Tibial nerve (tissue), 4 donors: ENCODE data around the gene GLIPR2. TPM values are rescaled to one million over a fixed set of nuclear protein-coding genes. Genes with fewer than 3 reads are reported as not detected.
A peak's percentile ranks its signal among the peaks of the same experiment; 100 is the strongest.

Experiments used
- DNase-seq, 2 donors: peaks; one replicate each; pipeline ENCODE4 v3.0.0-alpha.2; 2019; ENCODE audit warnings: low spot score in 2 of 2
- H3K27ac ChIP-seq, 4 donors: fragments of 200-600 bp; sonication (generic) in 3 of 4; one replicate each; pipeline ENCODE4 v1.5.1; 2017 to 2019; ENCODE audit warnings: mild to moderate bottlenecking in 1 of 4
- H3K27me3 ChIP-seq, 2 donors: fragments of 200-600 bp; sonication (generic) in 1 of 2; one replicate each; pipeline versions ENCODE4 v1.5.1 to v1.6.0; 2017 to 2019
- H3K36me3 ChIP-seq, 3 donors: fragments of 200-600 bp; sonication (generic); one replicate each; pipeline ENCODE4 v1.5.1; 2018 to 2019
- H3K4me1 ChIP-seq, 4 donors: fragments of 200-600 bp; sonication (generic) in 3 of 4; one replicate each; pipeline ENCODE4 v1.5.1; 2017 to 2019
- H3K4me3 ChIP-seq, 4 donors: fragments of 200-600 bp; sonication (generic) in 3 of 4; one replicate each; pipeline ENCODE4 v1.5.1; 2017 to 2019; ENCODE audit warnings: mild to moderate bottlenecking in 1 of 4, moderate library complexity in 1 of 4
- H3K9me3 ChIP-seq, 4 donors: fragments of 200-600 bp; sonication (generic) in 3 of 4; one replicate each; pipeline ENCODE4 v1.5.1; 2017 to 2019
- EP300 ChIP-seq, 2 donors: sonication (generic); formaldehyde crosslinking; IDR thresholded peaks; one replicate each; pipeline ENCODE4 v1.6.1; 2017; ENCODE audit warnings: antibody characterized with exemption in 2 of 2, mild to moderate bottlenecking in 1 of 2
- POLR2A ChIP-seq, 2 donors: fragments of 450-650 bp; IDR thresholded peaks; one replicate each; pipeline ENCODE4 v1.6.1; 2017; ENCODE audit warnings: antibody characterized with exemption in 2 of 2, mild to moderate bottlenecking in 2 of 2, moderate library complexity in 2 of 2
- WGBS, 2 donors: methylation state at CpG; one replicate each; pipeline ENCODE4 v1.1.5; 2018; 5-methylcytosine and 5-hydroxymethylcytosine counted together
- total RNA-seq, 4 donors: library from RNA; depleted of rRNA; stranded (reverse); fragments of >200 nt; gene quantifications; one replicate each; pipeline ENCODE4 v1.1.0, GENCODE V29; 2016
- TF ChIP-seq, protein P1 (sequence below), 5 experiments: fragments of 200-600 bp in 3 of 5; fragments of 450-650 bp in 2 of 5; sonication (generic) in 3 of 5; IDR thresholded peaks; one replicate each; pipeline ENCODE4 v1.5.1; 2016 to 2019; ENCODE audit warnings: antibody characterized with exemption in 5 of 5, mild to moderate bottlenecking in 3 of 5, moderate library complexity in 2 of 5

GLIPR2 gene
- total RNA-seq, 4 donors from 2014 or later = 18.1 to 26.4 (median 25.6) TPM

DNA sequence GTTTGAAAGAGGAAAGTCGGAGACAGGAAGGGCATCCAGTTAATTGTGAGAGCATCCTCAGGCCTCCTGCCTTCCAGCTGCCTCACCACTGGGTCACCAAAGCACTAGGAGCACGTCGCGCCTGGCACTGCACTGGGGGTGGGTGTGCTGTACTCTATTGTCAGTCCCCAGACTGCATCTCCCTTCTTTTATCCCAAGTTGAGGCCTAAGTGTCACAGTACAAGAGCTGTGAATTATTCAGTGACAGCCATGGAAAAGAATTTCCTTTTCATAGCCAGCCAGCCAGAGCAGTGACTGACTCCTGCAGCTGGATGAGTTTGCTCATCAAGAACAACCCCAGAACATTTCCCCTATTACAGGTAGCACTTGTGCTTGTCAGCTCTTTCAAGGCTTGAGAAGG lies 70.5 kb downstream of the GLIPR2 start:
- TF ChIP-seq POLR2A (IDR thresholded peaks at IDR 0.05) = no peak
- TF ChIP-seq EP300 (IDR thresholded peaks at IDR 0.05) = no peak
- TF ChIP-seq, protein P1, sequence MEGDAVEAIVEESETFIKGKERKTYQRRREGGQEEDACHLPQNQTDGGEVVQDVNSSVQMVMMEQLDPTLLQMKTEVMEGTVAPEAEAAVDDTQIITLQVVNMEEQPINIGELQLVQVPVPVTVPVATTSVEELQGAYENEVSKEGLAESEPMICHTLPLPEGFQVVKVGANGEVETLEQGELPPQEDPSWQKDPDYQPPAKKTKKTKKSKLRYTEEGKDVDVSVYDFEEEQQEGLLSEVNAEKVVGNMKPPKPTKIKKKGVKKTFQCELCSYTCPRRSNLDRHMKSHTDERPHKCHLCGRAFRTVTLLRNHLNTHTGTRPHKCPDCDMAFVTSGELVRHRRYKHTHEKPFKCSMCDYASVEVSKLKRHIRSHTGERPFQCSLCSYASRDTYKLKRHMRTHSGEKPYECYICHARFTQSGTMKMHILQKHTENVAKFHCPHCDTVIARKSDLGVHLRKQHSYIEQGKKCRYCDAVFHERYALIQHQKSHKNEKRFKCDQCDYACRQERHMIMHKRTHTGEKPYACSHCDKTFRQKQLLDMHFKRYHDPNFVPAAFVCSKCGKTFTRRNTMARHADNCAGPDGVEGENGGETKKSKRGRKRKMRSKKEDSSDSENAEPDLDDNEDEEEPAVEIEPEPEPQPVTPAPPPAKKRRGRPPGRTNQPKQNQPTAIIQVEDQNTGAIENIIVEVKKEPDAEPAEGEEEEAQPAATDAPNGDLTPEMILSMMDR (IDR thresholded peaks at IDR 0.05) = no peak
- H3K4me3 ChIP-seq = no peak overlapping the region
- H3K4me1 ChIP-seq = peaks cover 0 to 49% (median 15%) of the 10 kb centered on the region in 4 donors
- H3K27ac ChIP-seq = peak overlapping the region in 2 of 4 donors; percentile 12 to 33
- H3K27me3 ChIP-seq = no peaks in the 10 kb centered on the region
- 37 to 46% methylated on average over 4 of the region's 4 CpGs for WGBS, 2 donors
- DNase-seq = no peak
- peaks cover 7 to 98% (median 35%) of the 10 kb centered on the region in 3 donors for H3K36me3 ChIP-seq
- no peaks in the 10 kb centered on the region for H3K9me3 ChIP-seq

DNA sequence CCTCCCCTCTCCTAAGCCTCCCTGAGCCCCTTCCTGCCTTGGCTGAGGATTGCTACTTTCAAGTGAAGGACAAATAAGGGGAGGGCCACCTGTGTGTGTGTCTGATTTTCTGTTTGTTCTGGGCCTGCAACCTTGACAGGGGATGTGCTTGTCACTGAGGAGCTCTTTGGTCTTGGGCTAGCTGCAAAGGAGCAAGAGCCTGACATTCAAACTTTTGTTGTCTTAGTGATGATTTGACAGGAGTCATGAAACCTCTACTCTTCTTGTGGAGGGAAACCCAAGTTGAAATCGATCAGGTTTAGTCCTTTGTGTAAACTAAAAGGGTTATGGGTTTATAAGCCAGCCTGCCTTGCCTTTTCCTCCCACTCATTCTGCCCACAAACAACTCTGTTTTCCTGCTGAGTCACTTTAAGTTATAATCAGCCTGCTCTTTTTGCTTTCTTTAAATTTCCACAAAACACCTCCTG lies 71.0 kb downstream of the GLIPR2 start:
- Histone ChIP-seq H3K4me1 (peaks cover 0 to 52% (median 15%) of the 10 kb centered on the region in 4 donors), H3K4me3 (no peak overlapping the region), H3K27me3 (no peaks in the 10 kb centered on the region), H3K27ac (peak overlapping the region in 2 of 4 donors; percentile 12 to 33), H3K9me3 (no peaks in the 10 kb centered on the region), H3K36me3 (peaks cover 7 to 98% (median 33%) of the 10 kb centered on the region in 3 donors)
- 25 to 32% methylated on average over 1 of the region's 1 CpG for WGBS, 2 donors
- no peak for DNase-seq
- TF ChIP-seq, protein P1 (IDR thresholded peaks at IDR 0.05) = no peak
- TF ChIP-seq POLR2A (IDR thresholded peaks at IDR 0.05) = no peak
- no peak for TF ChIP-seq EP300 (IDR thresholded peaks at IDR 0.05)

DNA sequence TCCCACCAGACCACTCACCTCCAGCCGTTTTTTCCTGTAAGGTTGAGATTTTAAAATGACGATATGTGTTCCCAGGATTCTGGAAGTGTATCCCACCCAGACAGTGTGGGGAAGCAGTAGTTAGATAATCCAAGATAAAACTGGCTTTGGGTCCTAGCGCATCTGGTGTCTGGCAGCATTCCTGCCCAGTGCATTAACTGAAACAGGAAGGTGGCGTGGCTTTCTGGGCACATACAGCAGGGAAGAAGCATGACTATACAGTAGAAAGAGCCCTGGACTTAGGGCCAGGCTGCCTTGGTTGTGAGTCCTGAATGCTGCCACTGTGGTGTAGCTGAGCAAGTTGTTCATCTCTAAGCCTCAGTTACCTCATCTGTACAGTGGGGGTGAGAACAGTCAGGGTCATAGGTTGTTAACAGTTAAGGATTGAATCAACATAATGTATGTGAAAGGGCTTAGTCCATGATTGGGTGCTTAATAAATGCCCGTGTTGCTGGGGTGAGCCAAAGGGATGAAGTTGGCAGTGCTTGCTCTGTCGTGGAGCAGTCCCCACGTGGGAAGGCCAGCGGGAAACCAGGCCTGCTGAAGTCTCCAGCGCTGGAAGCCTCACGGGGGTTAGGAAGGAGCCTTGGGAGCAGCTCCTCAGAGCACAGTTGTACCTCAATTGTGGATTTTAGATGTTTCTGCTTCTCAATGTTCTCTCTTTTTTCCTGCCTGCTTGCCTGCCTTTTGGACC lies 72.2 kb downstream of the GLIPR2 start:
- TF ChIP-seq, protein P1 (IDR thresholded peaks at IDR 0.05) = no peak
- no peak for TF ChIP-seq EP300 (IDR thresholded peaks at IDR 0.05)
- TF ChIP-seq POLR2A (IDR thresholded peaks at IDR 0.05) = no peak
- Histone ChIP-seq H3K9me3 (no peaks in the 10 kb centered on the region), H3K4me1 (peaks cover 0 to 58% (median 15%) of the 10 kb centered on the region in 4 donors), H3K27me3 (no peaks in the 10 kb centered on the region), H3K36me3 (peaks cover 7 to 98% (median 25%) of the 10 kb centered on the region in 3 donors), H3K27ac (peak overlapping the region in 1 of 4 donors; percentile 16), H3K4me3 (no peak overlapping the region)
- 79 to 81% methylated on average over 10 of the region's 10 CpGs for WGBS, 2 donors
- DNase-seq = no peak

DNA sequence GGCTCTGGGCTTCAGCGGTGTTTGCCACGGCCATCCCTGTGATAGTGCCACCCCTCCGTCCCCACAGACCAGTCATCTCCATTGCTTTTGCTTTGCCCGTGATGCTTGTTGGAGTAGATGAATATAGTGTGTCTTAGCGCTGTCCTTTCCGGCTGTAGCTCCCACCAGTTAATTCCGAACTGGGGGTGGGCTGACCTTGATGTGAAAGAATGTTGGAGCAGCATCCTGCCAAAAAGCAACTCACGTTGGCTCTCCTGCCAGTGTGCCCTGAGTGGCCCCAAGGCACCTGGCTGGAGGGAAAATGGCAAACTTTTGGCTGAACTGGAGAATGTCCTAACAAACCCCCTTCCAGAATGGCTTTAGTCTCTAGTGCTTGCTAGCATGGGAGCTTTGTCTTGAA lies 74.2 kb downstream of the GLIPR2 start:
- H3K27me3 ChIP-seq = no peaks in the 10 kb centered on the region
- H3K27ac ChIP-seq = peak overlapping the region in 1 of 4 donors; percentile 22
- TF ChIP-seq, protein P1 (IDR thresholded peaks at IDR 0.05) = no peak
- TF ChIP-seq EP300 (IDR thresholded peaks at IDR 0.05) (no peak), POLR2A (IDR thresholded peaks at IDR 0.05) (no peak)
- H3K4me3 ChIP-seq = no peak overlapping the region
- DNase-seq = no peak
- peaks cover 3 to 94% (median 4%) of the 10 kb centered on the region in 3 donors for H3K36me3 ChIP-seq
- no peaks in the 10 kb centered on the region for H3K9me3 ChIP-seq
- 71 to 74% methylated on average over 8 of the region's 8 CpGs for WGBS, 2 donors
- H3K4me1 ChIP-seq = peaks cover 0 to 72% (median 15%) of the 10 kb centered on the region in 4 donors

DNA sequence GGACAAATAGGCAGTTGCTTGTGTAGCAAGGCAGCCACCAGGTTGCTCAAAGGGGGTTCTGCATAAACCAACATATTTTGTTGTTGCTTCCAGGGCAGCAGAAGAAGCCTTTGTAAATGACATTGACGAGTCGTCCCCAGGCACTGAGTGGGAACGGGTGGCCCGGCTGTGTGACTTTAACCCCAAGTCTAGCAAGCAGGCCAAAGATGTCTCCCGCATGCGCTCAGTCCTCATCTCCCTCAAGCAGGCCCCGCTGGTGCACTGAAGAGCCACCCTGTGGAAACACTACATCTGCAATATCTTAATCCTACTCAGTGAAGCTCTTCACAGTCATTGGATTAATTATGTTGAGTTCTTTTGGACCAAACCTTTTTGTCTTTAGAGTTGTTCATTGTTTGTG lies 75.0 kb downstream of the GLIPR2 start:
- no peak for DNase-seq
- H3K4me1 ChIP-seq = peaks cover 0 to 72% (median 15%) of the 10 kb centered on the region in 4 donors
- H3K27ac ChIP-seq = peak overlapping the region in 1 of 4 donors; percentile 22
- WGBS, 2 donors = 68% methylated on average over 7 of the region's 7 CpGs
- no peaks in the 10 kb centered on the region for H3K9me3 ChIP-seq
- no peaks in the 10 kb centered on the region for H3K27me3 ChIP-seq
- no peak overlapping the region for H3K4me3 ChIP-seq
- TF ChIP-seq, protein P1 (IDR thresholded peaks at IDR 0.05) = no peak
- TF ChIP-seq EP300 (IDR thresholded peaks at IDR 0.05) = no peak
- no peak for TF ChIP-seq POLR2A (IDR thresholded peaks at IDR 0.05)
- peaks cover 2 to 94% (median 3%) of the 10 kb centered on the region in 3 donors for H3K36me3 ChIP-seq
